Effector memory CD8-positive, alpha-beta T cell (primary cell): Measurements from ENCODE around the gene CCDC78.

Experiments
- ATAC-seq: fragments of 150-1000 bp; cut with Tn5 transposase; replicated peaks from 2 replicates; pipeline ENCODE4 v1.10.0; 2021; ENCODE audit warnings: mild to moderate bottlenecking, moderate library complexity
- DNase-seq, 3 experiments: peaks; one replicate each; pipeline ENCODE4 v3.0.0; 2021
- H3K27ac Mint-ChIP-seq, 2 donors: one replicate each; pipeline ENCODE4 v1.8.0; 2022; ENCODE audit warnings: mild to moderate bottlenecking in 2 of 2, mixed read lengths in 2 of 2, moderate library complexity in 2 of 2
- H3K27me3 Mint-ChIP-seq, 2 donors: one replicate each; pipeline ENCODE4 v1.8.0; 2022; ENCODE audit warnings: mixed read lengths in 2 of 2
- H3K36me3 Mint-ChIP-seq: one replicate; pipeline ENCODE4 v1.8.0; 2022; ENCODE audit warnings: mild to moderate bottlenecking, moderate library complexity, mixed read lengths; ENCODE audit not compliant: insufficient read depth
- H3K4me1 Mint-ChIP-seq, 2 donors: one replicate each; pipeline ENCODE4 v1.8.0; 2022; ENCODE audit warnings: low read depth in 2 of 2, mixed read lengths in 2 of 2
- H3K4me3 Mint-ChIP-seq, 2 donors: one replicate each; pipeline ENCODE4 v1.8.0; 2022; ENCODE audit warnings: mild to moderate bottlenecking in 2 of 2, mixed read lengths in 2 of 2, moderate library complexity in 2 of 2
- H3K9me3 Mint-ChIP-seq, 2 donors: one replicate each; pipeline ENCODE4 v1.8.0; 2022; ENCODE audit warnings: mixed read lengths in 2 of 2

CCDC78 gene

DNA sequence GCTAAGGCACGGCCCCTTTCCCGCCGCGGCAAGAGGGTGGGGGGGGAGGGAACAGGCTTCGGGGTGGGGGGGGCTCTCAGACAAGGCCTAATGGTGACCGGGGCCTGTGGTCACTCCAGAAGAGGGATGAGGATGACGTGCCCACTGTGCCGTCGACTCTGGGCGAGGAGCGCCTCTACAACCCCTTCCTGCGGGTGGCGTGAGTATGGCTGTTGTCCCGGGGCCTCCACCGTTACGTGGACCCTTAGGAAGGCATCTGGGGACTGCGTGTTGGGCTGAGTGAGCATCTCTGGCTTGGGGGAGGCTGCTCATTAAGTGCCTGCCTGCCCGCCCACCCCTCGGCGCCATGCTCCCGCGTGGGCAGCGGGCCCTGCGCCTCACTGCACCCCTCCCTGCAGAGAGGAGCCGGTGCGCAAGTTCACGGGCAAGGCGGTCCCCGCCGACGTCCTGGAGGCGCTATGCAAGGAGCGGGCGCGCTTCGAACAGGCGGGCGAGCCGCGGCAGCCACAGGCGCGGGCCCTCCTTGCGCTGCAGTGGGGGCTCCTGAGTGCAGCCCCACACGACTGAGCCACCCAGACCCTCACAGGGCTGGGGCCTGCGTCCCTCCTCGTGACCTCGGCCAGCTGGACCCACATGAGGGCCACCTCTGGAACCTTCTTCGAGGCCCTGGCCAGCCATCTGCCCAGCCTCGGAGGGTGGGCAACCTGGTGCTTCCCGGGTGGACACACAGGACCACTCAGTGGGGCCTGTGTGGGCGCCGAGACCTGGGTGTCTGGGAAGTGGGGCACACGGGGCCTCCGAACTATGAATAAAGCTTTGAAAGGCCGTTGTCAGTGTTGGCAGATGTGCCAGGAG, 2.9 kb upstream of the CCDC78 start:
- Mint-ChIP-seq H3K4me3 (peak overlapping the region; percentile 57 to 80), H3K36me3 (peaks cover 35% of the 10 kb centered on the region), H3K27me3 (no peaks in the 10 kb centered on the region), H3K9me3 (no peaks in the 10 kb centered on the region), H3K27ac (no peak overlapping the region), H3K4me1 (peaks cover 0 to 6% of the 10 kb centered on the region in 2 donors)
- DNase-seq (no peak), ATAC-seq (no peak)

DNA sequence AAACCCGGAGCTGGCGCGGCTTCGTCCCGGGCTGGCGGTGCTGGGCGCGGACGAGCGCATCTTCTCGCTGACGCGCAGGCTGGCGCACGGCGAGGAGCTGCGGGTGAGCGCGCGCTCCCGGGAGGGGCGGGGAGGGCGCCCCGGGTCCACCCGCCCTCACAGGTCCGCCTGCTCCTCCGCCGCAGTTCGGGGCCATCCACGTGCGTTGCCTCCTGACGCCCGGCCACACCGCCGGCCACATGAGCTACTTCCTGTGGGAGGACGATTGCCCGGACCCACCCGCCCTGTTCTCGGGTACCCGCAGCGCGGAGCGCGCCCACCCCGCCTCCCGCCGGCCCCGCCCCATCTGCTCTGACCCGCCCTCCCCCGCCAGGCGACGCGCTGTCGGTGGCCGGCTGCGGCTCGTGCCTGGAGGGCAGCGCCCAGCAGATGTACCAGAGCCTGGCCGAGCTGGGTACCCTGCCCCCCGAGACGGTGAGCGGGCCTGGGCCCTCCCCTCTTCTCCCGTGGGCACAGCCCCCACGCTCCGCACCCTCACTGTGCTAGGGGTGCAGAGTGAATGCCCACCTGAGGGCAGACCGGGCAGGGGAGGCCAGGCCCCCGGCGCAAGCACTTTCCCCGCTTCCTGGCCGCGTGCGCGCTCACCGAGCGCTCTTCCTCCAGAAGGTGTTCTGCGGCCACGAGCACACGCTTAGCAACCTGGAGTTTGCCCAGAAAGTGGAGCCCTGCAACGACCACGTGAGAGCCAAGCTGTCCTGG, 2.1 kb upstream of the CCDC78 start:
- Mint-ChIP-seq H3K27me3 (no peaks in the 10 kb centered on the region), H3K36me3 (peaks cover 35% of the 10 kb centered on the region), H3K4me3 (peak overlapping the region; percentile 57 to 80), H3K27ac (no peak overlapping the region), H3K4me1 (peaks cover 0 to 6% of the 10 kb centered on the region in 2 donors), H3K9me3 (no peaks in the 10 kb centered on the region)
- ATAC-seq: peak; percentile 78
- peak; percentile 70 to 80 (median 70) for DNase-seq

DNA sequence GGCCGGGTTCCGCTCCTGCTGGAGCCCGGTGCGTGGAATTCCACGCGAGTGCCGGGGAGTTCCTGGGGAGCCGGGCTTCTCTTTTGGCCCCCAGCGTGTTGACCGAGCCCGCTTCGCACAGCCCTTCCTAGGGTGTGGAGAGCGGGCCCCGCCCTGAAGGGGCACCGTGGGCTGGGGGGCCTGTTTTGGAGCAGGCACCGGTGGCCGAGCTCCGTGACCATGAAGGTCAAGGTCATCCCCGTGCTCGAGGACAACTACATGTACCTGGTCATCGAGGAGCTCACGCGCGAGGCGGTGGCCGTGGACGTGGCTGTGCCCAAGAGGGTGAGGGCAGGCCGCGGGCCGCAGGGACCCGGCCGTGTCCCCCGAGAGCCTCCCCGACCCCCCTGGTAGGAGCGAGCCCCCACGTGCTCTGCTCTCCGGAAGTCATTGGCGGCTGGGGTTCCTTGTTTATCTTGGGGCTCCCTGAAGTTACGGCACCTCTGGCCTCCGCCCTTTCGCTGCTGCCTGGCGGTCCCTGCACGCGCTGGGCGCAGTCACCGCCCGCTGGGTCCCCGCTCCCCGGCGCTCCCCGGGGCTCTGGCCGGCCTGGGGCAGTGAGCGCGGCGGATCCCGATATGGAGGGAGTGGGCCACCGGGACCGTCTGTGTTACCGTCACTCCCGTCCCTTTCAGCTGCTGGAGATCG, 1.2 kb upstream of the CCDC78 start:
- Mint-ChIP-seq H3K4me3 (peak overlapping the region; percentile 59 to 80), H3K4me1 (peaks cover 0 to 8% of the 10 kb centered on the region in 2 donors), H3K9me3 (no peaks in the 10 kb centered on the region), H3K27me3 (no peaks in the 10 kb centered on the region), H3K36me3 (peaks cover 30% of the 10 kb centered on the region), H3K27ac (no peak overlapping the region)
- ATAC-seq (peak; percentile 19), DNase-seq (no peak)

GRCh38 chr16:726188-726437, 130 bp downstream of the CCDC78 start:
- Mint-ChIP-seq H3K27ac (peak overlapping the region in 1 of 2 donors; percentile 73), H3K4me1 (peaks cover 3 to 11% of the 10 kb centered on the region in 2 donors), H3K27me3 (no peaks in the 10 kb centered on the region), H3K9me3 (no peaks in the 10 kb centered on the region), H3K4me3 (peak overlapping the region; percentile 72 to 80), H3K36me3 (peaks cover 34% of the 10 kb centered on the region)
- DNase-seq (no peak), ATAC-seq (no peak)

GRCh38 chr16:725463-726187, 618 bp downstream of the CCDC78 start:
- H3K4me3 Mint-ChIP-seq: peak overlapping the region in 1 of 2 donors; percentile 80

GRCh38 chr16:725041-725376, 1.2 kb downstream of the CCDC78 start:
- DNase-seq (no peak), ATAC-seq (no peak)
- Mint-ChIP-seq H3K4me3 (peak overlapping the region in 1 of 2 donors; percentile 80), H3K27me3 (no peaks in the 10 kb centered on the region), H3K36me3 (peaks cover 38% of the 10 kb centered on the region), H3K4me1 (peaks cover 9 to 15% of the 10 kb centered on the region in 2 donors), H3K27ac (peak overlapping the region in 1 of 2 donors; percentile 20), H3K9me3 (no peaks in the 10 kb centered on the region)

More at GRCh38 chr16:725463-726187, 618 bp downstream of the CCDC78 start:
- H3K36me3 Mint-ChIP-seq: peaks cover 32% of the 10 kb centered on the region
- DNase-seq (no peak), ATAC-seq (no peak)
- no peaks in the 10 kb centered on the region for H3K27me3 Mint-ChIP-seq
- H3K4me1 Mint-ChIP-seq: peaks cover 3 to 11% of the 10 kb centered on the region in 2 donors
- no peaks in the 10 kb centered on the region for H3K9me3 Mint-ChIP-seq
- H3K27ac Mint-ChIP-seq: peak overlapping the region in 1 of 2 donors; percentile 73

DNA sequence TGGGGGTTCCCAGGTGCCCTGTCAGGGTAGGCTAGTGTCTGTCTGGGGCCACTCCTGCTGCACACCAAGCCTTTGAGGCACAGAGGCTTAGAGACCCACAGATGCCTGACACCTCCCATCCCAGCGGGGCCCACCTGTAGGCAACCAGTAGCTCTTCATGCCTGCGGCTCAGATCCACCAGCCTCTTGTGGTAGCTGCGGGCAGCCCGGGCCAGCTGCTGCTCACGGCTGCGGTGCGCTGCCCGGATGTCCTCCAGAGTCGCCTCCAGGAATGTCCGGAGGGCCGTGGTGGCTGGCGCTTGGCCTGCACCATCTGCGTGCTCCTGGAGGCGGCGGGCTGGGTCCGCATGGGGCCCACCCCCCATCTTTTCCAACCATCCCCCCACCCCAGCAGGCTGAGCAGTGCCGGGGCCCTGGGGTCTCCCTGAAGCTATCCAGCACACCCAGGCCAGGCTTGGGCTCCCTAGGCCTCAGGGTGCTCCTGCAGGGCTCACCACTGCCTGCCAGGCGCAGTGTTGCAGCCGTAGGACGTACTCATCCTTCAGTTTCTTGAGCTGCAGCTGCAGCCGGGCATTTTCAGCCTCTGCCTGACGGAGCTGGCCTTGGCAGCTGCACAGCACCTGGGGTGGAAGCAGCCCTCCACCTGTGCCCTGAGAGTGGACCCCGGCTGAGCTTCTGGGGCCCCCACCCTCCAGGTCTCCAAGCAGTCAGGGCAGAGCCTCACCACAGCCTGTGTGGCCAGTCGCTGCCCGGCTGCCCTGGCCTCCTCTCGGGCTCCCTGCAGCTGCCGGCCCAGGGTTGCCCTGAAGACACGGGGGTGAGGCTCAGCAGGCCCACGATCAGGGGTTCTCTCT, 1.8 kb downstream of the CCDC78 start:
- Mint-ChIP-seq H3K9me3 (no peaks in the 10 kb centered on the region), H3K4me1 (peaks cover 10 to 15% of the 10 kb centered on the region in 2 donors), H3K4me3 (no peak overlapping the region), H3K27me3 (no peaks in the 10 kb centered on the region), H3K27ac (peak overlapping the region in 1 of 2 donors; percentile 62), H3K36me3 (peaks cover 34% of the 10 kb centered on the region)
- DNase-seq (no peak), ATAC-seq (no peak)

- ATAC-seq (no peak), DNase-seq (no peak)
- peak overlapping the region in 1 of 2 donors; percentile 42 for H3K4me3 Mint-ChIP-seq
- no peaks in the 10 kb centered on the region for H3K27me3 Mint-ChIP-seq
- H3K4me1 Mint-ChIP-seq: peaks cover 15 to 19% of the 10 kb centered on the region in 2 donors
- H3K27ac Mint-ChIP-seq: peak overlapping the region in 1 of 2 donors; percentile 62
- H3K36me3 Mint-ChIP-seq: peaks cover 30% of the 10 kb centered on the region
- no peaks in the 10 kb centered on the region for H3K9me3 Mint-ChIP-seq
Measured at GRCh38 chr16:723695-724094, 2.5 kb downstream of the CCDC78 start.

GRCh38 chr16:722835-723633, 3.2 kb downstream of the CCDC78 start:
- Mint-ChIP-seq H3K36me3 (peaks cover 25% of the 10 kb centered on the region), H3K27ac (peak overlapping the region; percentile 49 to 83), H3K9me3 (no peaks in the 10 kb centered on the region), H3K4me1 (peaks cover 15 to 19% of the 10 kb centered on the region in 2 donors), H3K27me3 (no peaks in the 10 kb centered on the region), H3K4me3 (peak overlapping the region; percentile 45 to 81)
- ATAC-seq: no peak
- DNase-seq: no peak

DNA sequence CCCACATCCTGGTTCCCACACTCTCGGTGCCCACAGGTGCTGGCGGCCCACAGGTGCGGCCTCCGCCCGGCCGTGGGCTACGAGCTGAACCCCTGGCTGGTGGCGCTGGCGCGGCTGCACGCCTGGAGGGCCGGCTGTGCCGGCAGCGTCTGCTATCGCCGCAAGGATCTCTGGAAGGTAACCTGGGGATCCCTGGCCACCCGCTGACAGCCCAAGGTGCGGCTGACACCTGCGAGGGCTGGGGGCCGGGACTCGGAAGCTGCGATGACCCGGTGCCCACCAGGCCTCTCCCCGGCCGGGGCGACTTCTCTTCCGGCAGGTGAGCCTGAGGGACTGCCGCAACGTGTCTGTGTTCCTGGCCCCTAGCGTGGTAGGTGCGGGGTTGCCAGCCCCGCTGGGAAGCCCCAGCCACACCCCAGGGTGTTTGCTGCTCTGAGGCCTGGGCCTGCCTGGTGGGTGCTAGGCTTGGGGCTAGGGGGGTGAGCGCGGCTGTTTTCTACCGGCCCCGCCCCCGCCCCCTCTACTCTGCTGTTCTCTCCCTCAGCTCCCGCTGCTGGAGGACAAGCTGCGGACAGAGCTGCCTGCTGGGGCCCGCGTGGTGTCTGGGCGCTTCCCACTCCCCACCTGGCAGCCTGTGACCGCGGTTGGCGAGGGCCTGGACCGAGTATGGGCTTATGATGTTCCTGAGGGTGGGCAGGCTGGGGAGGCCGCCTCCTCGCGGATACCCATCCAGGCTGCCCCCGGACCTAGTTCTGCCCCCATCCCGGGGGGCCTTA, 4.3 kb downstream of the CCDC78 start:
- Mint-ChIP-seq H3K4me3 (peak overlapping the region; percentile 79 to 81), H3K36me3 (peaks cover 22% of the 10 kb centered on the region), H3K4me1 (peaks cover 15 to 19% of the 10 kb centered on the region in 2 donors), H3K27me3 (no peaks in the 10 kb centered on the region), H3K27ac (peak overlapping the region; percentile 49 to 83), H3K9me3 (no peaks in the 10 kb centered on the region)
- DNase-seq (peak in 2 of 3 experiments; percentile 43 to 44), ATAC-seq (peak; percentile 47)
